H9 (cell line): ENCODE results near the gene CHRNG. TPM values are rescaled to one million over a fixed set of nuclear protein-coding genes. Genes with fewer than 3 reads are reported as not detected.

Experiments used
- DNase-seq: peaks from one replicate; pipeline ENCODE4 v3.0.0-alpha.2; 2017
- H2AFZ ChIP-seq: one replicate; pipeline ENCODE4 v1.6.1; 2013; ENCODE audit warnings: mild to moderate bottlenecking, low read length, control low read depth, moderate library complexity
- H2AK5ac ChIP-seq: 2 replicates; pipeline ENCODE4 v1.6.1; 2013; ENCODE audit warnings: low read length, control low read depth, mixed read lengths; ENCODE audit not compliant: insufficient read length
- H2BK120ac ChIP-seq: one replicate; pipeline ENCODE4 v1.6.1; 2013; ENCODE audit warnings: low read depth, mild to moderate bottlenecking, low read length, control low read depth, inconsistent platforms; ENCODE audit not compliant: poor library complexity, severe bottlenecking
- H2BK12ac ChIP-seq: 2 replicates; pipeline ENCODE4 v1.6.1; 2013; ENCODE audit warnings: low read length, control low read depth, mixed read lengths, low read depth; ENCODE audit not compliant: insufficient read length
- H2BK15ac ChIP-seq: 2 replicates; pipeline ENCODE4 v1.6.1; 2013; ENCODE audit warnings: low read depth, low read length, control low read depth
- H2BK20ac ChIP-seq: one replicate; pipeline ENCODE4 v1.6.1; 2013; ENCODE audit warnings: low read depth, mild to moderate bottlenecking, low read length, control low read depth, inconsistent platforms; ENCODE audit not compliant: poor library complexity, severe bottlenecking
- H2BK5ac ChIP-seq: 2 replicates; pipeline ENCODE4 v1.6.1; 2013; ENCODE audit warnings: low read length, control low read depth, mixed read lengths; ENCODE audit not compliant: insufficient read length
- H3K14ac ChIP-seq: 2 replicates; pipeline ENCODE4 v1.6.1; 2013; ENCODE audit warnings: low read length, control low read depth; ENCODE audit not compliant: insufficient read depth
- H3K18ac ChIP-seq: 2 replicates; pipeline ENCODE4 v1.6.1; 2013; ENCODE audit warnings: low read depth, mild to moderate bottlenecking, mixed read lengths, low read length, control low read depth; ENCODE audit not compliant: insufficient read length
- H3K23ac ChIP-seq: 2 replicates; pipeline ENCODE4 v1.6.1; 2013; ENCODE audit warnings: low read length, control low read depth, mixed read lengths, low read depth; ENCODE audit not compliant: insufficient read length
- H3K23me2 ChIP-seq: 2 replicates; pipeline ENCODE4 v1.6.1; 2013; ENCODE audit warnings: low read depth, mild to moderate bottlenecking, mixed read lengths, low read length, control low read depth; ENCODE audit not compliant: insufficient read length, poor library complexity, severe bottlenecking
- H3K27ac ChIP-seq: 2 replicates; pipeline ENCODE4 v1.5.1; 2013; ENCODE audit warnings: low read length, control low read depth, mixed read lengths, low read depth; ENCODE audit not compliant: insufficient read length
- H3K27me3 ChIP-seq: 2 replicates; pipeline ENCODE4 v1.6.1; 2013; ENCODE audit warnings: low read length, control low read depth, inconsistent platforms; ENCODE audit not compliant: insufficient read depth
- H3K4ac ChIP-seq: 2 replicates; pipeline ENCODE4 v1.6.1; 2013; ENCODE audit warnings: low read depth, mild to moderate bottlenecking, control low read depth, inconsistent platforms, low read length, moderate library complexity
- H3K4me1 ChIP-seq: 2 replicates; pipeline ENCODE4 v1.6.1; 2013; ENCODE audit warnings: low read length, control low read depth, inconsistent platforms; ENCODE audit not compliant: insufficient read depth
- H3K4me2 ChIP-seq: 2 replicates; pipeline ENCODE4 v1.6.1; 2013; ENCODE audit warnings: low read length, control low read depth, mixed read lengths; ENCODE audit not compliant: insufficient read length, insufficient read depth
- H3K56ac ChIP-seq: 2 replicates; pipeline ENCODE4 v1.6.1; 2013; ENCODE audit warnings: low read depth, mild to moderate bottlenecking, mixed read lengths, low read length, control low read depth; ENCODE audit not compliant: insufficient read length
- H3K79me1 ChIP-seq: 2 replicates; pipeline ENCODE4 v1.6.1; 2013; ENCODE audit warnings: low read depth, mild to moderate bottlenecking, moderate library complexity, low read length, control low read depth, inconsistent platforms; ENCODE audit not compliant: insufficient read depth, poor library complexity, severe bottlenecking
- H3K79me2 ChIP-seq: 2 replicates; pipeline ENCODE4 v1.6.1; 2013; ENCODE audit warnings: low read length, control low read depth, inconsistent platforms; ENCODE audit not compliant: insufficient read depth
- H3K9ac ChIP-seq: 2 replicates; pipeline ENCODE4 v1.6.1; 2013; ENCODE audit warnings: low read length, control low read depth, mixed read lengths; ENCODE audit not compliant: insufficient read length; ENCODE audit errors: extremely low read depth
- H3K9me3 ChIP-seq: one replicate; pipeline ENCODE4 v1.6.1; 2013; ENCODE audit warnings: low read depth, low read length, inconsistent platforms; ENCODE audit not compliant: control insufficient read depth
- H3T11ph ChIP-seq: one replicate; pipeline ENCODE4 v1.6.1; 2013; ENCODE audit warnings: mild to moderate bottlenecking, low read length, control low read depth, inconsistent platforms
- H4K20me1 ChIP-seq: one replicate; pipeline ENCODE4 v1.6.1; 2013; ENCODE audit not compliant: control insufficient read depth, insufficient read length, insufficient read depth
- H4K5ac ChIP-seq: 2 replicates; pipeline ENCODE4 v1.6.1; 2013; ENCODE audit warnings: low read depth, mild to moderate bottlenecking, mixed read lengths, low read length, control low read depth; ENCODE audit not compliant: insufficient read length
- H4K8ac ChIP-seq: replicated peaks from 2 replicates; pipeline ENCODE4 v1.6.1; 2013; ENCODE audit warnings: low read length, control low read depth, mixed read lengths, low read depth; ENCODE audit not compliant: insufficient read length
- H4K91ac ChIP-seq: 2 replicates; pipeline ENCODE4 v1.6.1; 2013; ENCODE audit warnings: low read depth, mild to moderate bottlenecking, moderate library complexity, mixed read lengths, low read length, control low read depth; ENCODE audit not compliant: insufficient read length
- H3K27ac Mint-ChIP-seq, 3 experiments: 2 replicates in 2 of 3; 3 replicates in 1 of 3; pipeline ENCODE4 v1.8.0; 2020 to 2021; ENCODE audit warnings: mixed read lengths in 3 of 3, mild to moderate bottlenecking in 1 of 3, moderate library complexity in 1 of 3
- H3K27me3 Mint-ChIP-seq: 2 replicates; pipeline ENCODE4 v1.8.0; 2021; ENCODE audit warnings: low read depth, mild to moderate bottlenecking, moderate library complexity, mixed read lengths
- H3K36me3 Mint-ChIP-seq, 3 experiments: 2 replicates in 2 of 3; 3 replicates in 1 of 3; pipeline ENCODE4 v1.8.0; 2020 to 2021; ENCODE audit warnings: low read depth in 3 of 3, mixed read lengths in 3 of 3; ENCODE audit not compliant: insufficient read depth in 1 of 3
- H3K4me1 Mint-ChIP-seq, 2 experiments: 2 replicates each; pipeline ENCODE4 v1.8.0; 2020; ENCODE audit warnings: mixed read lengths in 2 of 2
- H3K4me3 Mint-ChIP-seq, 2 experiments: 2 replicates in 1 of 2; 3 replicates in 1 of 2; pipeline ENCODE4 v1.8.0; 2020 to 2021; ENCODE audit warnings: mild to moderate bottlenecking in 2 of 2, mixed read lengths in 2 of 2, moderate library complexity in 1 of 2
- H3K9me3 Mint-ChIP-seq, 2 experiments: 2 replicates in 1 of 2; 3 replicates in 1 of 2; pipeline ENCODE4 v1.8.0; 2020; ENCODE audit warnings: mild to moderate bottlenecking in 2 of 2, mixed read lengths in 2 of 2, moderate library complexity in 1 of 2
- CTCF ChIP-seq: fragments of 200-600 bp; sonication (generic); conservative IDR thresholded peaks from 3 replicates; pipeline ENCODE4 v1.8.0; 2021; ENCODE audit warnings: antibody characterized with exemption, mild to moderate bottlenecking
- WGBS: extraction: QIAGEN DNeasy Blood & Tissue Kit; methylation state at CpG from one replicate; pipeline ENCODE4 v1.1.7; 2013; ENCODE audit warnings: missing lambda C conversion rate, low lambda C conversion rate, mixed read lengths; ENCODE audit not compliant: insufficient read length; ENCODE audit errors: extremely low coverage; 5-methylcytosine and 5-hydroxymethylcytosine counted together
- total RNA-seq: library from RNA; stranded (reverse); gene quantifications from 2 replicates; pipeline ENCODE4 v1.2.1, GENCODE V29; 2021

The CHRNG gene
- total RNA-seq, 1 experiment from 2014 or later, result not detected

- no peaks in the 10 kb centered on the region for H3K27me3 Mint-ChIP-seq
- H3K79me1 ChIP-seq, result peaks cover 6% of the 10 kb centered on the region
- no peaks in the 10 kb centered on the region for H3K27me3 ChIP-seq
- H3K9ac ChIP-seq, result peak within 1 kb of the TSS; percentile 94
- H2BK12ac ChIP-seq, result no peak within 1 kb of the TSS
- H3K23me2 ChIP-seq, result peaks cover 9% of the 10 kb centered on the region
- no peak within 1 kb of the TSS for H3K56ac ChIP-seq
- H3K79me2 ChIP-seq, result peaks cover 12% of the 10 kb centered on the region; the same call in 1 of the 2 replicates
- DNase-seq, result peak; percentile 93
- H3K4me2 ChIP-seq, result peak within 1 kb of the TSS; percentile 94
- peak within 1 kb of the TSS; percentile 59 for H4K5ac ChIP-seq
- H2AFZ ChIP-seq, result no peak within 1 kb of the TSS
- H2BK120ac ChIP-seq, result peak within 1 kb of the TSS; percentile 63
- peaks cover 33 to 49% (median 34%) of the 10 kb centered on the region in 3 experiments for H3K36me3 Mint-ChIP-seq
- no peak within 1 kb of the TSS for H3K4ac ChIP-seq
- no peak within 1 kb of the TSS for H2BK20ac ChIP-seq
- H2BK5ac ChIP-seq, result peak within 1 kb of the TSS; percentile 4
- H3T11ph ChIP-seq, result no peak within 1 kb of the TSS
- peaks cover 12 to 16% of the 10 kb centered on the region in 2 experiments for H3K4me1 Mint-ChIP-seq
- H3K9me3 ChIP-seq, result no peaks in the 10 kb centered on the region
- peak within 1 kb of the TSS; percentile 95 to 99 for H3K4me3 Mint-ChIP-seq
- no peak within 1 kb of the TSS for H2AK5ac ChIP-seq
- peak within 1 kb of the TSS; percentile 21 for H3K27ac ChIP-seq
- H2BK15ac ChIP-seq, result no peak within 1 kb of the TSS; the same call in 1 of the 2 replicates
- no CpG with 5 or more reads among the region's 81 CpGs for WGBS
- no peak within 1 kb of the TSS for H3K23ac ChIP-seq
- H4K91ac ChIP-seq, result no peak within 1 kb of the TSS
- no peaks in the 10 kb centered on the region for H4K20me1 ChIP-seq
- TF ChIP-seq CTCF, result peak; percentile 45
- peak within 1 kb of the TSS; percentile 97 to 99 (median 98) for H3K27ac Mint-ChIP-seq
- H3K4me1 ChIP-seq, result no peaks in the 10 kb centered on the region; the same call in 1 of the 2 replicates
- peaks cover 17 to 18% of the 10 kb centered on the region in 2 experiments for H3K9me3 Mint-ChIP-seq
- peak within 1 kb of the TSS; percentile 97 for H3K14ac ChIP-seq
- H4K8ac ChIP-seq, result no peak within 1 kb of the TSS
- H3K18ac ChIP-seq, result peak within 1 kb of the TSS; percentile 83
Measured at GRCh38 chr2:232550354-232551249, 11.1 kb downstream of the CHRNG start, which contains the start of the genes EIF4E2 and TIGD1. EIF4E2 (plus strand) TSS chr2:232550689; CDS start chr2:232550725, 36 bp downstream. TIGD1 (minus strand) TSS chr2:232550557; CDS start chr2:232549882, 675 bp downstream.
